Measurements from ENCODE around the gene KASH5.
"Not testable (repeated sequence)": the region's sequence is repeated elsewhere in the genome, so short reads cannot be mapped to it uniquely, and the experiment has no call there.

The KASH5 gene

GRCh38 chr19:49455773-49456172 is 67.7 kb downstream of the KASH5 start:
- DNase-seq (ENCODE audit: low read depth), result no peak

DNA sequence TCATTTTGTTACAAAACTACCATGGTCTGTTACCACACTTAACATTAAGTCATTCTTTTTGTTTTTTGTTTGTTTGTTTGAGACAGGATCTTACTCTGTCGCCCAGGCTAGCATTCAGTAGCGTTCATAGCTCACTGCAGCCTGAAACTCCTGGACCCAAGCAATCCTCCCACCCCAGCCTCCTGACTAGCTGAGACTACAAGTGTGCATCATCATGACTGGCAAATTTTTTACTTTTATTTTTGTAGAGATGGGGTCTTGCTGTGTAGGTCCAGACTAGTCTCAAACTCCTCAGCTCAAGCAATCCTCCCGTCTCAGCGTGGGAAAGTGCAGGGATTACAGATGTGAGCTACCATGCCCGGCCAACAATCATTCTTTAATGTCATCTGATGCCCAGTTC is 68.3 kb downstream of the KASH5 start:
- no peak for DNase-seq (ENCODE audit: low read depth)

GRCh38 chr19:49458567-49458903 is 70.5 kb downstream of the KASH5 start:
- DNase-seq (ENCODE audit: low read depth), result no peak

GRCh38 chr19:49459388-49459787 is 71.3 kb downstream of the KASH5 start:
- DNase-seq (ENCODE audit: low read depth), result no peak

GRCh38 chr19:49461130-49461529 is 73.1 kb downstream of the KASH5 start:
- not testable (repeated sequence) for DNase-seq (ENCODE audit: low read depth)

DNA sequence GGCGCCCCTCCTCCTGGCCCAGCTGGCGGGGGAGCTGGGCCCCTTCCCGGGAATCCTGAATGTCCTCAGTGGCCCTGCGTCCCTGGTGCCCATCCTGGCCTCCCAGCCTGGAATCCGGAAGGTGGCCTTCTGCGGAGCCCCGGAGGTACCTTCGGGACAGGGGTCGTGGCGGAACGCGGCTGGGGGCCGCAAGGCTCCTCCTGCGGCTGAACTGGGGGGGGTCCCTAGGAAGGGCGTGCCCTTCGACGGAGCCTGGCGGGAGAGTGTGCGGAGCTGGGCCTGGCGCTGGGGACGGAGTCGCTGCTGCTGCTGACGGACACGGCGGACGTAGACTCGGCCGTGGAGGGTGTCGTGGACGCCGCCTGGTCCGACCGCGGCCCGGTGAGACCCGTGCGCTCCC is 73.6 kb downstream of the KASH5 start:
- DNase-seq (ENCODE audit: low read depth), result no peak

DNA sequence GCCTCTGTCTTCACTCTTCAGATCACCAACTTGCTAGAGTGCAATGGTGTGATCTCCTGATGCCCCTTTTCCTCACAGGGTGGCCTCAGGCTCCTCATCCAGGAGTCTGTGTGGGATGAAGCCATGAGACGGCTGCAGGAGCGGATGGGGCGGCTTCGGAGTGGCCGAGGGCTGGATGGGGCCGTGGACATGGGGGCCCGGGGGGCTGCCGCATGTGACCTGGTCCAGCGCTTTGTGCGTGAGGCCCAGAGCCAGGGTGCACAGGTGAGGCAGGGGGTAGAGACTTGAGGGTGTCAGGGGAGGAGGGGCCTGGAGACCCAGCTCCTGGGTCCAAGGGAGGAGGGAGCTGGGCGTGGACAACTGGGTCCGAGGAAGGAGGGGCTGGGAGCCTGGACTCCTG is 74.4 kb downstream of the KASH5 start:
- no peak for DNase-seq (ENCODE audit: low read depth)

GRCh38 chr19:49463960-49464740 is 76.1 kb downstream of the KASH5 start:
- DNase-seq (ENCODE audit: low read depth), result no peak

DNA sequence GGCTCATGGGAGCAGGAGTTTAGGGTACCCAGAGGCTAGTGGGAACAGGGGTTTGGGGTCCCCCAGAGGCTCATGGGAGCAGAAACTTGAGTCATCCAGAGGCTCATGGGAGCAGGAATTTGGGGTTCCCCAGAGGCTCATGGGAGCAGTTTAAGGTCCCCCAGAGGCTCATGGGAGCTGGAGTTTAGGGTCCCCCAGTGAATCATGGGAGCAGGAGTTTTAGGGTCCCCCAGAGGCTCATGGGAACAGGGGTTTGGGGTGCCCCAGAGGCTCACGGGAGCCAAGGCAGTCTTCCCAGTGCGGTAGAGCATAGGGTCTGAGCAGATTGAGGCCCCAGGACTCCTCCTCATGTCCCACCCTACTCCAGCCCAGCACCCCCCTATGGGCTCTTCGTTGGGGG is 77.3 kb downstream of the KASH5 start:
- DNase-seq (ENCODE audit: low read depth), result no peak
